A549 (cell line): Measurements from ENCODE around the gene KIF21B. TPM values are rescaled to one million over a fixed set of nuclear protein-coding genes. Genes with fewer than 3 reads are reported as not detected.

Source experiments
- ATAC-seq, 2 experiments: fragments of 200-7000 bp in 1 of 2; fragments of >200 bp in 1 of 2; cut with Nextera tagmentation in 1 of 2; cut with Tn5 transposase in 1 of 2; 3 replicates each; pipeline versions ENCODE4 v1.8.0 to v1.9.1; 2018 to 2020; ENCODE audit warnings: mild to moderate bottlenecking in 1 of 2, moderate library complexity in 1 of 2
- CTCF ChIA-PET: fragments of 300-600 bp; sonication (Branson Sonifier 250); formaldehyde crosslinking; extraction: SDS; loops from one replicate; lab custom pipeline; 2021; ENCODE audit warnings: antibody characterized with exemption, inconsistent platforms; lab: Yijun Ruan, JAX
- POLR2A ChIA-PET: fragments of 350-600 bp; formaldehyde crosslinking; extraction: SDS; loops from one replicate; lab custom pipeline; 2021; ENCODE audit warnings: antibody characterized with exemption, inconsistent platforms; lab: Yijun Ruan, JAX
- DNase-seq, 2 experiments: peaks; one replicate each; pipeline versions ENCODE4 v3.0.0 to v3.0.0-alpha.2; 2011 to 2016; ENCODE audit warnings: low read depth in 1 of 2, low spot score in 1 of 2
- FAIRE-seq: peaks from 2 replicates; lab custom pipeline; 2011; peaks lifted over from hg19 to GRCh38; lab: Jason Lieb, UNC
- H3K27ac ChIP-seq, 2 experiments: fragments of >200 bp; sonication (Bioruptor Twin); formaldehyde crosslinking; 3 replicates each; pipeline ENCODE4 v1.5.1; 2016 to 2017
- H3K4me1 ChIP-seq: fragments of >200 bp; sonication (Bioruptor Twin); formaldehyde crosslinking; 3 replicates; pipeline ENCODE4 v1.6.1; 2016
- H3K4me2 ChIP-seq: fragments of >200 bp; sonication (Bioruptor Twin); formaldehyde crosslinking; 3 replicates; pipeline ENCODE4 v1.6.1; 2016
- H3K4me3 ChIP-seq: fragments of >200 bp; sonication (Bioruptor Twin); formaldehyde crosslinking; 3 replicates; pipeline ENCODE4 v1.5.1; 2016
- H3K9me3 ChIP-seq: fragments of >200 bp; sonication (Bioruptor Twin); formaldehyde crosslinking; 3 replicates; pipeline ENCODE4 v1.6.1; 2016
- BCL3 ChIP-seq: fragments of >200 bp; sonication (Bioruptor Twin); formaldehyde crosslinking; IDR thresholded peaks from 3 replicates; pipeline ENCODE4 v1.6.1; 2016
- CBX8 ChIP-seq: fragments of 200-600 bp; sonication (generic); IDR thresholded peaks from 2 replicates; pipeline ENCODE4 v1.6.1; 2016
- CTCF ChIP-seq: fragments of >200 bp; sonication (Bioruptor Twin); formaldehyde crosslinking; IDR thresholded peaks from 3 replicates; pipeline ENCODE4 v1.5.1; 2016
- E2F6 ChIP-seq: IDR thresholded peaks from 2 replicates; pipeline ENCODE4 v1.6.1; 2012; ENCODE audit warnings: low read depth, borderline replicate concordance
- EHF ChIP-seq: fragments of 250-450 bp; sonication (Bioruptor Pico); IDR thresholded peaks from 2 replicates; pipeline ENCODE4 v1.5.0; 2020; ENCODE audit warnings: mild to moderate bottlenecking
- ESRRA ChIP-seq: fragments of 150-350 bp; IDR thresholded peaks from 2 replicates; pipeline ENCODE4 v1.6.1; 2014; ENCODE audit warnings: mild to moderate bottlenecking, low read length, borderline replicate concordance
- GATA3 ChIP-seq: IDR thresholded peaks from 2 replicates; pipeline ENCODE4 v1.6.1; 2012; ENCODE audit warnings: borderline replicate concordance
- HDAC2 ChIP-seq: fragments of 200-600 bp; sonication (generic); IDR thresholded peaks from 2 replicates; pipeline ENCODE4 v1.6.1; 2016
- HEYL ChIP-seq: fragments of 250-450 bp; sonication (Bioruptor Pico); IDR thresholded peaks from 2 replicates; pipeline ENCODE4 v1.8.0; 2021; ENCODE audit warnings: mild to moderate bottlenecking, moderate library complexity
- HOXA7 ChIP-seq: fragments of 250-450 bp; sonication (Bioruptor Pico); IDR thresholded peaks from 2 replicates; pipeline ENCODE4 v1.5.0; 2020; ENCODE audit warnings: mild to moderate bottlenecking, moderate library complexity
- HOXB13 ChIP-seq: fragments of 250-450 bp; sonication (Bioruptor Pico); IDR thresholded peaks from 2 replicates; pipeline ENCODE4 v1.5.0; 2020; ENCODE audit warnings: low read depth, mild to moderate bottlenecking, moderate library complexity
- JUNB ChIP-seq: fragments of >200 bp; sonication (Bioruptor Twin); formaldehyde crosslinking; IDR thresholded peaks from 2 replicates; pipeline ENCODE4 v1.6.1; 2016
- KDM5A ChIP-seq: fragments of 200-600 bp; sonication (generic); IDR thresholded peaks from 2 replicates; pipeline ENCODE4 v1.6.1; 2016; ENCODE audit warnings: antibody characterized with exemption, mild to moderate bottlenecking
- MAX ChIP-seq: IDR thresholded peaks from 2 replicates; pipeline ENCODE4 v1.6.1; 2012
- NFE2L2 ChIP-seq: fragments of 150-350 bp; conservative IDR thresholded peaks from 2 replicates; pipeline ENCODE4 v1.6.1; 2014; ENCODE audit warnings: low read length
- NPAS2 ChIP-seq: fragments of 250-450 bp; sonication (Bioruptor Pico); IDR thresholded peaks from 2 replicates; pipeline ENCODE4 v1.8.0; 2022; ENCODE audit warnings: mild to moderate bottlenecking, moderate library complexity, borderline replicate concordance
- NR3C1 ChIP-seq: fragments of >200 bp; sonication (Bioruptor Twin); formaldehyde crosslinking; IDR thresholded peaks from 3 replicates; pipeline ENCODE4 v1.6.1; 2017
- PBX3 ChIP-seq: IDR thresholded peaks from 2 replicates; pipeline ENCODE4 v1.6.1; 2012
- POLR2A ChIP-seq: IDR thresholded peaks from 2 replicates; pipeline ENCODE4 v1.6.1; 2012; ENCODE audit warnings: mild to moderate bottlenecking, low read length
- POLR2AphosphoS2 ChIP-seq: conservative IDR thresholded peaks from 2 replicates; pipeline ENCODE4 v1.6.1; 2012; ENCODE audit warnings: low read length, improper control_type of control experiment, inconsistent platforms
- RARB ChIP-seq: fragments of 250-450 bp; sonication (Bioruptor Pico); IDR thresholded peaks from 2 replicates; pipeline ENCODE4 v1.8.0; 2021; ENCODE audit warnings: mild to moderate bottlenecking, moderate library complexity
- RCOR1 ChIP-seq: fragments of 150-350 bp; IDR thresholded peaks from 2 replicates; pipeline ENCODE4 v1.6.1; 2014; ENCODE audit warnings: antibody characterized with exemption, low read length, low read depth
- RFX5 ChIP-seq: fragments of 450-650 bp; IDR thresholded peaks from 2 replicates; pipeline ENCODE4 v1.7.1; 2014; ENCODE audit warnings: antibody characterized with exemption, mild to moderate bottlenecking, moderate library complexity
- SREBF2 ChIP-seq: fragments of 450-650 bp; IDR thresholded peaks from 2 replicates; pipeline ENCODE4 v1.6.1; 2014; ENCODE audit warnings: mild to moderate bottlenecking, moderate library complexity
- ZC3H11A ChIP-seq: fragments of 450-650 bp; IDR thresholded peaks from 2 replicates; pipeline ENCODE4 v1.6.1; 2014; ENCODE audit warnings: antibody characterized with exemption, mild to moderate bottlenecking
- WGBS: methylation state at CpG from one replicate; pipeline ENCODE4 v1.1.6; 2017; ENCODE audit errors: missing lambda C conversion rate; 5-methylcytosine and 5-hydroxymethylcytosine counted together
- polyA plus RNA-seq, 4 experiments: library from polyadenylated mRNA; depleted of rRNA in 3 of 4; stranded (reverse); fragments of >200 nt; fragmentation: RNase III in 1 of 4; extraction: RNeasy Plus Mini Kit Qiagen cat#74134 plus additional on column Dnase treatment in 1 of 4; gene quantifications; 2 replicates in 3 of 4; 3 replicates in 1 of 4; pipeline ENCODE4 v1.2.3, GENCODE V29; 2011 to 2017

Gene KIF21B
- polyA plus RNA-seq, 2 of the 4 experiments (the other 2 are of a cell fraction) = 1.4 to 3.8 TPM

DNA sequence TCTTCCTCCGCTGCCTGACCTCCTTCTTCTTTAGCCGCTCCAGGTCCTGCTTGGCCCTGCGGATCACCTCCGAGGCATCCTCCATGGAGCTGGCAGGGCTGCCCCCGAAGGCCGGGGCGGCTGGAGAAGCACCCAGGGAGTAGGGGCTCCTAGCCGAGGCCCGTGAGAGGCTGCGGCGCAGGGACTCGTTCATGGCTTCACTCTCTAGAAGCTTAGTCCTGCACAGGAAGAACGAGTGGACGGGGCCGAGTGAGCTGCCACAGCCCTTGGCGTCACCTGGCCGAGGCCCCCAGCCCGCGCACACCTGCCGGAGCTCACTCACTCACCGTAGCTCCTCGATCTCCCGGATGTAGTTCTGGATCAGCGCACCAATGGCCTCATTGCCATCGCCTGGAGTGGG lies 23.1 kb downstream of the KIF21B start:
- Histone ChIP-seq H3K4me1 (no peaks in the 10 kb centered on the region), H3K4me3 (no peak overlapping the region), H3K4me2 (no peak overlapping the region), H3K27ac (no peak overlapping the region), H3K9me3 (no peaks in the 10 kb centered on the region)
- WGBS = 94% methylated on average over 24 of the region's 25 CpGs
- ChIA-PET CTCF (interaction anchor here (1.2 to 2.2 kb wide), 3 partner anchors 18 to 32 kb away, joined by 3 to 6 read pairs (median 5); no protein-coding TSS in a partner anchor), POLR2A (no interaction called here)
- TF ChIP-seq BCL3 (no peak), JUNB (no peak), CTCF (no peak), HEYL (CRISPR knock-in tag) (no peak), ZC3H11A (no peak), NPAS2 (CRISPR knock-in tag) (no peak), POLR2AphosphoS2 (no peak), SREBF2 (no peak), MAX (no peak), NR3C1 (no peak), CBX8 (no peak), EHF (CRISPR knock-in tag) (no peak), HOXB13 (CRISPR knock-in tag) (no peak), GATA3 (no peak), POLR2A (no peak), PBX3 (no peak)
- FAIRE-seq = no peak
- no peak for ATAC-seq
- DNase-seq = no peak

DNA sequence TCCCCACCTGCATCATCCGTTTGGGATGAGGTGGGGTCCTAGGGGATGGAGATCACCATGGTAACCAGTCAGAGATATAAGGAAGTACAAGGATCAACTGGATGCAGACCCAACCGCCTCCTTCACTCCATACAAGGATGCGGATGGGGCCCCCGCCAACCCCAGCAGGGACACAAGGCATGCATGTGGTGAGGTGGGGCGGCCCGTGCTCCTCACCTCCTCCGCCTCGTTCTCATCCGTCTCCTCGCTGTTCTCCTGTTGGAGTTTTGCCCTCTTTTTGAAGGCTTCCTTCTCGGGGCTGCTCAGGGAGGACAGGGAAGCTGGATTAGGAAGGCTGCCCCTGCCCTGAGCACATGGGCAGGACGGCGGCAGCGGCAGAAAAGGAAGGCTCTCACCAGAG lies 23.8 kb downstream of the KIF21B start:
- no peak for ATAC-seq
- DNase-seq = no peak
- H3K4me3 ChIP-seq = no peak overlapping the region
- no peaks in the 10 kb centered on the region for H3K4me1 ChIP-seq
- ChIA-PET CTCF (interaction anchor here (1.2 to 1.7 kb wide), 2 partner anchors 28 to 31 kb away, joined by 3 to 6 read pairs; no protein-coding TSS in a partner anchor), POLR2A (no interaction called here)
- FAIRE-seq = no peak
- no peaks in the 10 kb centered on the region for H3K9me3 ChIP-seq
- no peak overlapping the region for H3K4me2 ChIP-seq
- WGBS = 86% methylated on average over 14 of the region's 14 CpGs
- TF ChIP-seq RCOR1 (no peak), E2F6 (no peak), RARB (CRISPR knock-in tag) (no peak), MAX (no peak), PBX3 (no peak), SREBF2 (no peak), ESRRA (no peak), NFE2L2 (no peak), RFX5 (no peak), HDAC2 (no peak), NPAS2 (CRISPR knock-in tag) (no peak), NR3C1 (no peak), KDM5A (no peak), HOXA7 (CRISPR knock-in tag) (no peak)
- H3K27ac ChIP-seq = no peak overlapping the region
